HCT116 (cell line): ENCODE measurements around the gene RILPL1. TPM values are rescaled to one million over a fixed set of nuclear protein-coding genes. Genes with fewer than 3 reads are reported as not detected.

Source experiments
- ATAC-seq: fragments of 200-7000 bp; cut with Tn5 transposase; 2 replicates; pipeline ENCODE4 v1.9.1; 2020; ENCODE audit warnings: mild to moderate bottlenecking, moderate library complexity
- BruUV-seq: library from RNA; stranded (reverse); fragments of 400-500 nt; replicated peaks from 2 replicates; lab custom pipeline; 2021; lab: Mats Ljungman, UMichigan
- CTCF ChIA-PET: fragments of 300-600 bp; sonication (Branson Sonifier 250); formaldehyde crosslinking; loops from one replicate; lab custom pipeline; 2021; ENCODE audit warnings: antibody characterized with exemption; lab: Charles Lee
- POLR2A ChIA-PET: fragments of 300-600, 350-600 bp; sonication (Branson Sonifier 250); formaldehyde crosslinking; loops from one replicate; lab custom pipeline; 2021; ENCODE audit warnings: antibody characterized with exemption; lab: Charles Lee
- RAD21 ChIA-PET, 2 experiments: fragments of 300-600 bp; sonication (Branson Sonifier 250); formaldehyde crosslinking; loops; one replicate each; lab custom pipeline; 2023; ENCODE audit warnings: low total read pairs in 2 of 2; ENCODE audit not compliant: uncharacterized antibody in 2 of 2, unreplicated experiment in 2 of 2, low non-redundant PET in 1 of 2; lab: Charles Lee
- DNase-seq: peaks from one replicate; pipeline ENCODE4 v3.0.0-alpha.2; 2010; ENCODE audit warnings: low read depth, low spot score
- H2AFZ ChIP-seq: fragments of 200-600 bp; shearing (Covaris generic), sonication (generic); 2 replicates; pipeline ENCODE4 v1.6.1; 2017; ENCODE audit warnings: low read depth, mixed run types, mixed read lengths, antibody characterized with exemption, low read length; ENCODE audit not compliant: poor library complexity, severe bottlenecking
- H3K27ac ChIP-seq: 2 replicates; pipeline ENCODE4 v1.5.1; 2012; ENCODE audit warnings: low read depth, low read length
- H3K27me3 ChIP-seq: fragments of 200-600 bp; sonication (generic); 2 replicates; pipeline ENCODE4 v1.6.1; 2016; ENCODE audit warnings: mixed run types, low read length, mixed read lengths; ENCODE audit not compliant: insufficient read depth
- H3K36me3 ChIP-seq, 2 experiments: fragments of 200-500 bp in 1 of 2; fragments of 200-600 bp in 1 of 2; sonication (Bioruptor generic) in 1 of 2; sonication (generic) in 1 of 2; 2 replicates each; pipeline versions ENCODE4 v1.5.1 to v1.6.1; 2014 to 2016; ENCODE audit warnings: low read length in 2 of 2, inconsistent platforms in 1 of 2, mixed read lengths in 1 of 2, mixed run types in 1 of 2; ENCODE audit not compliant: insufficient read depth in 2 of 2, control insufficient read depth in 1 of 2
- H3K4me1 ChIP-seq, 2 experiments: fragments of 200-600 bp in 1 of 2; sonication (generic) in 1 of 2; 2 replicates each; pipeline versions ENCODE4 v1.5.1 to v1.6.1; 2012 to 2017; ENCODE audit warnings: low read length in 2 of 2, inconsistent platforms in 1 of 2, mild to moderate bottlenecking in 1 of 2, mixed read lengths in 1 of 2, mixed run types in 1 of 2, moderate library complexity in 1 of 2; ENCODE audit not compliant: insufficient read depth in 2 of 2, control insufficient read depth in 1 of 2
- H3K4me2 ChIP-seq: fragments of 200-600 bp; sonication (generic); 2 replicates; pipeline ENCODE4 v1.6.1; 2017; ENCODE audit warnings: mixed run types, low read length, mixed read lengths
- H3K4me3 ChIP-seq, 2 experiments: fragments of 200-600 bp in 1 of 2; sonication (generic) in 1 of 2; replicated peaks in 1 of 2; 2 replicates each; pipeline ENCODE4 v1.5.1; 2011 to 2016; ENCODE audit warnings: low read length in 2 of 2, control low read depth in 1 of 2, low read depth in 1 of 2, mild to moderate bottlenecking in 1 of 2, mixed read lengths in 1 of 2, mixed run types in 1 of 2
- H3K79me2 ChIP-seq: fragments of 200-600 bp; sonication (generic); 2 replicates; pipeline ENCODE4 v1.6.1; 2017; ENCODE audit warnings: mild to moderate bottlenecking, mixed run types, low read length, moderate library complexity, mixed read lengths; ENCODE audit not compliant: insufficient read depth
- H3K9ac ChIP-seq: fragments of 200-600 bp; sonication (generic); 2 replicates; pipeline ENCODE4 v1.6.1; 2016; ENCODE audit warnings: low read length, mixed read lengths
- H3K9me2 ChIP-seq: fragments of 200-600 bp; sonication (generic), shearing (Covaris generic); 2 replicates; pipeline ENCODE4 v1.6.1; 2017; ENCODE audit warnings: mixed run types, mild to moderate bottlenecking, moderate library complexity; ENCODE audit not compliant: insufficient read depth
- H3K9me3 ChIP-seq, 2 experiments: fragments of 200-500 bp in 1 of 2; fragments of 200-600 bp in 1 of 2; sonication (Bioruptor generic) in 1 of 2; sonication (generic) in 1 of 2; 2 replicates each; pipeline ENCODE4 v1.6.1; 2014 to 2017; ENCODE audit warnings: low read length in 2 of 2, mixed read lengths in 2 of 2, inconsistent platforms in 1 of 2, low read depth in 1 of 2, mild to moderate bottlenecking in 1 of 2, mixed run types in 1 of 2, moderate library complexity in 1 of 2; ENCODE audit not compliant: control insufficient read depth in 1 of 2, insufficient read depth in 1 of 2
- H4K20me1 ChIP-seq: fragments of 200-600 bp; sonication (generic), shearing (Covaris generic); 2 replicates; pipeline ENCODE4 v1.6.1; 2017; ENCODE audit warnings: mixed run types, mild to moderate bottlenecking, moderate library complexity; ENCODE audit not compliant: insufficient read depth
- CBX3 ChIP-seq: IDR thresholded peaks from 2 replicates; pipeline ENCODE4 v1.6.1; 2012; ENCODE audit warnings: low read depth
- CEBPB ChIP-seq: IDR thresholded peaks from 2 replicates; pipeline ENCODE4 v1.6.1; 2012; ENCODE audit warnings: low read depth
- EGR1 ChIP-seq: IDR thresholded peaks from 2 replicates; pipeline ENCODE4 v1.6.1; 2012; ENCODE audit warnings: low read depth
- ELF1 ChIP-seq: IDR thresholded peaks from 2 replicates; pipeline ENCODE4 v1.6.1; 2012; ENCODE audit warnings: low read depth, borderline replicate concordance
- EZH2phosphoT487 ChIP-seq: fragments of 200-600 bp; IDR thresholded peaks from 2 replicates; pipeline ENCODE4 v1.6.1; 2018; ENCODE audit warnings: antibody characterized with exemption, borderline replicate concordance
- FOSL1 ChIP-seq: IDR thresholded peaks from 2 replicates; pipeline ENCODE4 v1.6.1; 2012; ENCODE audit warnings: low read depth
- MAX ChIP-seq: IDR thresholded peaks from 2 replicates; pipeline ENCODE4 v1.6.1; 2012
- RAD21 ChIP-seq: IDR thresholded peaks from 2 replicates; pipeline ENCODE4 v1.6.1; 2012; ENCODE audit warnings: low read depth, mild to moderate bottlenecking
- REST ChIP-seq: IDR thresholded peaks from 2 replicates; pipeline ENCODE4 v1.6.1; 2012; ENCODE audit warnings: low read depth
- SP1 ChIP-seq: IDR thresholded peaks from 2 replicates; pipeline ENCODE4 v1.6.1; 2012; ENCODE audit warnings: low read depth
- SRF ChIP-seq: IDR thresholded peaks from 2 replicates; pipeline ENCODE4 v1.6.1; 2012; ENCODE audit warnings: low read depth
- ZFX ChIP-seq: fragments of 450-650 bp; IDR thresholded peaks from 2 replicates; pipeline ENCODE4 v1.6.1; 2017
- intact Hi-C: fragments of 100-400 bp; cut with micrococcal nuclease; formaldehyde crosslinking; loops from 2 replicates; pipeline ENCODE4 v1.10.0; 2022
- total RNA-seq: library from RNA; stranded (reverse); gene quantifications from one replicate; pipeline ENCODE4 v1.2.1, GENCODE V29; 2021; ENCODE audit not compliant: unreplicated experiment

The RILPL1 gene
- total RNA-seq, 1 experiment from 2014 or later: 11.8 TPM

GRCh38 chr12:123498126-123498825 lies 35.2 kb downstream of the RILPL1 start (continued):
- no peak for TF ChIP-seq EZH2phosphoT487
- no peak for TF ChIP-seq ZFX
- TF ChIP-seq CEBPB: no peak

GRCh38 chr12:123497065-123497464 lies 36.5 kb downstream of the RILPL1 start:
- POLR2A ChIA-PET: no interaction called here
- no peak for TF ChIP-seq EGR1
- TF ChIP-seq CBX3: no peak

GRCh38 chr12:123494124-123494851 lies 39.2 kb downstream of the RILPL1 start:
- no peaks in the 10 kb centered on the region for H4K20me1 ChIP-seq
- H3K4me1 ChIP-seq: no peaks in the 10 kb centered on the region
- no peak; the same call in 1 of the 2 replicates for ATAC-seq
- no TSS peak for BruUV-seq
- H3K9me2 ChIP-seq: no peaks in the 10 kb centered on the region
- H3K4me3 ChIP-seq: no peak overlapping the region
- POLR2A ChIA-PET: no interaction called here
- H2AFZ ChIP-seq: no peak overlapping the region
- H3K36me3 ChIP-seq: no peaks in the 10 kb centered on the region; a peak in 2 of 4 replicates
- H3K9ac ChIP-seq: no peak overlapping the region
- H3K27ac ChIP-seq: no peak overlapping the region
- RAD21 ChIA-PET: no interaction called here
- DNase-seq: no peak
- TF ChIP-seq SRF: no peak
- no peak for TF ChIP-seq EGR1
- no peak for TF ChIP-seq ELF1
- no peak for TF ChIP-seq FOSL1
- TF ChIP-seq SP1: no peak
- TF ChIP-seq RAD21: no peak
- TF ChIP-seq MAX: no peak
- TF ChIP-seq CBX3: no peak
- no peak for TF ChIP-seq REST
- H3K79me2 ChIP-seq: no peaks in the 10 kb centered on the region
- CTCF ChIA-PET: no interaction called here
- no peaks in the 10 kb centered on the region for H3K9me3 ChIP-seq
- intact Hi-C loops: no loop called here
- no peak overlapping the region for H3K4me2 ChIP-seq
- no peaks in the 10 kb centered on the region for H3K27me3 ChIP-seq

More at GRCh38 chr12:123497065-123497464, 36.5 kb downstream of the RILPL1 start:
- Histone ChIP-seq H3K4me1 (no peaks in the 10 kb centered on the region), H3K36me3 (no peaks in the 10 kb centered on the region; a peak in 2 of 4 replicates), H3K9me2 (no peaks in the 10 kb centered on the region), H3K4me3 (no peak overlapping the region), H3K9ac (no peak overlapping the region), H3K79me2 (no peaks in the 10 kb centered on the region), H3K27me3 (no peaks in the 10 kb centered on the region), H3K9me3 (no peaks in the 10 kb centered on the region), H4K20me1 (no peaks in the 10 kb centered on the region), H3K4me2 (no peak overlapping the region), H3K27ac (no peak overlapping the region), H2AFZ (no peak overlapping the region)
- no peak for ATAC-seq
- CTCF ChIA-PET: no interaction called here
- BruUV-seq: no TSS peak
- intact Hi-C loops: no loop called here
- RAD21 ChIA-PET: no interaction called here
- DNase-seq: no peak
